ENCODE measurements around the gene NCR3LG1.

GRCh38 chr11:17366495-17366894 is 14.9 kb downstream of the NCR3LG1 start:
- TF ChIP-seq CTCF (conservative IDR thresholded peaks at IDR 0.05) = no peak
- no peak for TF ChIP-seq ZFX (IDR thresholded peaks at IDR 0.05)

Data from C4-2B (cell line).